Cortex of kidney (tissue), 1 donor: ENCODE measurements around the gene SHB.

Experiments
- DNase-seq: peaks from one replicate; lab custom pipeline; 2025; lab: John Stamatoyannopoulos, UW

SHB gene

DNA sequence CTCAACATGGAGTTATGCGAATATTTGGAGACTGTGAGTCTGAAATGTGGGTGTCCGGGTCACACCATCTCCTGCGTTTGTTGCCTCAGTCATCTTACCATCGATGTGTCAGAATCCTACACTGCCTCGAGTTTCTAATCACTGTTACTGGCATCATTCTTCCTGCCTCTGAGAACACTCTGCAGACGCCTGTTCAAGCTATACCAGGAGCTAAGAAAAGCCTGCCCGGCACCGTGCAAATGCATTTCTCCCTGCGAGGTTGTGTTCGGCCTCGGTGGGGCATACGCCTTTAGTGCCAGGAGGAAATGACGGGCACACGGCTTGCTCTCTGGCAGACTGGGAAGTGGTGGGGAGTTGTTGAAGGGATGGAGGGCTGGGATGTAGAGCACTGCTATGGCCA lies 133.9 kb downstream of the SHB start:
- DNase-seq = no peak

DNA sequence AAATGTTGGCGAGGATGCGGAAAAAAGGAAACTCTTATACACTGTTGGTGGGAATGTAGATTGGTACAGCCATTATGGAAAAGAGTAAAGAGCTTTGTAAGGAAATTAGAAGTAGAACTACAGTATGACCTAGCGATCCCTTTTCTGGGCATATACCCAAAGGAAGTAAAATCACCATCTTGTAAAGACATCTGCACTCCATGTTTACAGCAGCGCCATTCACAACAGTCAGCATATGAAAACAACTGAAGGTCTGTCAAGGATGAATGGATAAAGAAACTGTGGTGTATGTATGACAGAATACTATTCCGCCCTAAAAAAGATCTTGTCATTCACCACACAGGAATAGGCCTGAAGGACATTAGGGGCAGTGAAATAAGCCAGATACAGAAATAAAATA lies 137.4 kb downstream of the SHB start:
- DNase-seq = no peak

DNA sequence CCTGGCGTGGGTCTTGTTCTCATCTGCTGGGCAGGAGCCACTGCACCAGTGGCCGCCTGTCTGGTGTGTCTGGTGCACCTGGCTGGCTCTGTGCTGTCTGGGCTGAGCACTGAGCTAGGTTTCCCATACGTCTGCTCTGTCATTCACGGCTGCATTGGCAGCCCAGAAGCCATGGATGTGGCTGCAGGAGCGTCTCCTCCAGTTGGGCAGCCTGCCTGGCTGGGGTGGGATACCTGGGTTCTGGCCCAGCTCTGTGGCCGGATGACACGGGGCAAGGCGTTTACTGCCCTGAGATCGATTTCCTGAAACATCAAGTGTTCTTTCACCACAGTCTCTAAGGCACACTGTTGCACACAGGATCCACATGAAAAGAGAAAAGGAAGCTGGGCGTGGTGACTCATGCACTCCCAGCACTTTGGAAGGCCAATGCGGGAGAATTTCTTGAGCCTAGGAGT lies 139.6 kb downstream of the SHB start:
- no peak for DNase-seq

DNA sequence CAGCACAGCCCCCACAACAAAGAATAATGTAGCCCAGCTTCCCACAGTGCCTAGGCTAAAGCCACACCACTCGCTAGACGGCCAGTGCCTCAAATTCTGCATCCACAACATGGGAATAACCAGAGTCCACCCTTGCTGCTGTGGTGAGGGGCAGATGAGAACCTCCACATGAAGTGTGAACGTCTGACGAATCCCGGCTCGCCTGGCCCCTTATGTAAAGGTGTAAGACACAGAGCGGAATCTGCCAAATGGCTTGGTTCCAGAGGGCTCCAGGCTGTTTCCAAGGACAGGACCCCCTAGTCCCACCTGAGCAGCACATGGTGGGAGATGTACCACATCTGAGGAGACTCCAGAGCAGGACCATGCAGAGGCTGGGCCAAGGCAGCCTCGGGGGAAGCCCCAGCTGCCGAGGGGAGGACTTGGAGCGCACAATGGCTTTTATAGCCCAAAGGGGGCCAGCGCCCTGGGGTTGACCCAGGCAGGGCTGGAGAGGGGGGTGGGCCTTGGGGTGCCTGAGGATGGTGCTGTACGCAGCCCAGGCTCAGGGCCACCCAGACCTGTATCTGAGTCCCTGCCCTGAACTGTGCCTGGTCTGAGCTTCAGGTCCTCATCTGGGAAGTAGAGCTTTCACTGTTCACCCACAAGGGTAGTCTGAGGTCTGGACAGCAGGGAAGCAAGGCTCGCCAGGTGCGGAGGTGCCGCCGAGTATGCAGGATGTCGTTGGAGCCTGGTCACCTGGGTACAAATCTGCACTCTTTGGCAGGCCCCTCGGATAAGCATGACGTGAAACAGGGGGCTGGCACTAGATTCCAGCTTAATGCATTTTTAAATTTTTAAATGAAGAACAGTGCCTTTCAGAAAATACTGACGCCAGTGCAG lies 140.2 kb downstream of the SHB start:
- no peak for DNase-seq

DNA sequence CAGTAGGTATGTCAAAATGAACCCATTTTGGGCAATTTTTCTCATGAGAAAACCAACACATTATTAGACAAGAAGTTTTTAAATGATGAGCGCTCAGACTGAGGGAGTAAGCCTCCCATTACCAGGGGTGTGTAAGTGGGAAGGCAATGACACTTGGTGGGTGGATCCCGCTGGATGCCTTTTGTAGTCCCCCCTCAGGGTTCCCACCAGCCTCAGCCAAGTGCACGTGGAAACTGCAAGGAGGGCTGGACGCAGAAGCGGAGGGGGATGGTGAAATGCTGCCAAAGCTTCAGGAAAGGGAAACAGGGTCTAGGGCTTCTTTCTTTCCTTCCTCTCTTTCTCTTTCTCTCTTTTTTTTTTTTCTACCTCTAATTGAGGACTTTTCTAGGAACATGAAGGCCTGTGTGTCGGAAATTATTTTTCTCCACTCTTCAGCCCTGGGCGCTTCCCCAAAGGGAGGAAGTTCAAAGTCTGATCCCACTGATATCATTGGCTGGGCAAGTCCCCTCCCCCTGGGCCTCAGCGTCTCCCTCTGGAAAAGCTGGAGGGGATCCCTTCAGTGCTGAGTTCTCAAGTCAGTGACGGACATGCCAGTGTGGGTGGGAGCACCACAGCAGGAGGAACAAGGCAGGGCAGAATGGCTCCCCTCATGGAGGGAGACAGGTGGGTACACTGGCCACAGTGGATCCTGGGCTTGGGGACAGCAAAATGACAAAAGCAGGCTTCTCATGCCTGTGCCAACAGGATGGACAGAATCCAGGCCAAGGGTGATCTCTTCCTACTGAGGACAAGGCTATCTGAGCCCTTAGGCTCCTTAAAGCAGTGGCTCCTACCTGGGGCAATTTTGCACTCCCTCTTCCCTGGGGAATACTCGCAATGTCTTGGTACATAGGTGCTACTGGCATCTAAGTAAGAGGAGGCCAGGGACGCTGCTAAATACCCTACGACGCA lies 141.2 kb downstream of the SHB start:
- no peak for DNase-seq

DNA sequence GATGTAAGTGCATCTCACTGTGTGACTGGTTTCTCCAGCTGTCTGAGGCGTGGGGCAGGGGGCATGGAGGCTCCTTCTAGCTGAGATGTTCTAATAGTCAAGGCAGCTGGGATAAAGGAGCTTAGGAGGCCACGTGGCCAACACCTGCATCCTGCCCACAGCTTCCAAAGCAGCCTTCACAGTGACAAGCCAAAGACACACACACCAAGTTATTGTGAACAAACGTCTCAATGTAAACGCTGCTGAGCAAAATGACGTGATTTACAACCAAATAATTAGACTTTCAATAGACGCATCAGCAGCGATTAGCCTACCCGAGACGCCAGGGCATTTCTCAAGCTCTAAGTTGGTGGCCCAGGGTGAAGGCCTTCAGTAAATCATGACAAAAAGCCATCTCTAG lies 141.9 kb downstream of the SHB start:
- no peak for DNase-seq

DNA sequence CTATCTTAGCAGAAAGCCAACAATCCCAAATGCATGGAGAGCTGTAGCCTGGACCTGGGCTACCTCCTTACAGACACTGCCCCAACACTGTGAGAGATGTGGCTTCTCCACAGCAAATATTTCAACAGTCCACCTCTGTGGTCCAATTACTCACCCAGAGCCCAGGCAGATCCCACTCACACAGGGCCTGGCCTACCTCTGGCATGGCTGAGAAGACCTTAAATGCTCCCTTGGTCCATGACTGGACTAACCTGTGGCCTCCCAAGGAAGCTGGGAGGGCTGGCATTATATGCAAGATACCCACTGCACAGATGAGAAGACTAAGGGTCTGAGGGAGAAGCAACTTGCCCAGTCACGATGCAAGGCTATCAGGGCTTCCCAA lies 142.3 kb downstream of the SHB start:
- no peak for DNase-seq

DNA sequence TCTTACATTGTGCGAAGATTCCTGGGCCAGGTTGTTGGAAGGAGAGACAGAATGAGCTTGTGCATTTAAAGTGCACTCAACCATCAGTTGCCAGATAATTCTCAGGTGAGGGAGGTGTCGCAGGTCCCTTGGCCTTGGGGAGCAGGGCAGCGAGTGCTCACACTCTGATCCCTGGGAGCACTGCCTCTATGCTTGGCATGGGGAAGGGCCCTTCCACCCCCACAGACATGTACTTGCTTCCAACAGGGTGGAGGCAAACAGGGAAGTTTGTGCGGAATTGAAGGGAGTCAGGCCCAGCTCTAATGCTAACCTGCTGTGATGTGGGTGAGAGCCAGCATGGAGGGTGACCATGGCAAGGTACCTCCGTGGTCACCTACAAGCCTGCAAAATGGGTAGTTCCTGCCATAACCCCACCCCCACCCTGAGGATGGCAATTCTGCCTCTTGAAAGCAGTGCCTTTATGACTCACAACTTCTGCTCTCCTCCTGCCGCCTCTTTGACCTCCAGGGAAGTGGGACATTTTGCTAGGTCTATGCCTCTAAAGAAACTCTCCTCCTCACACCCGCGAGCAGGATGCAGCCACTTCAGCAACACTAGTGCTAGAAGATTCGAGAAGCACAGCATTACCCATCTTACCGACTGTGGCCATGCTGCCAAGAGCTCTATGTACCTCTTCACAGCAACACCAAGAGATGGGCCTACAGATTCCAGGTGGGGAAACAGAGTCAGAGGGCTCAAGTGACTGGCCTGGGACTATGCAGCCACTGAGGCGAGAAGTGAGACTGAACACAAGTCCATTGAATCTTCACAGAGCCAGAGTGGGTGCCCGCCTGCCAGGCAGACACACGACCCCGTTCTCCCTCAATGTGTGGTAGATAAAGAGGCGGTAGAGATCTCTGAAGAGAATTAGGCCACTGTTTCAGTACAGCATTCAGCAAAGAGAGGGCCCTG lies 143.0 kb downstream of the SHB start:
- DNase-seq = no peak

DNA sequence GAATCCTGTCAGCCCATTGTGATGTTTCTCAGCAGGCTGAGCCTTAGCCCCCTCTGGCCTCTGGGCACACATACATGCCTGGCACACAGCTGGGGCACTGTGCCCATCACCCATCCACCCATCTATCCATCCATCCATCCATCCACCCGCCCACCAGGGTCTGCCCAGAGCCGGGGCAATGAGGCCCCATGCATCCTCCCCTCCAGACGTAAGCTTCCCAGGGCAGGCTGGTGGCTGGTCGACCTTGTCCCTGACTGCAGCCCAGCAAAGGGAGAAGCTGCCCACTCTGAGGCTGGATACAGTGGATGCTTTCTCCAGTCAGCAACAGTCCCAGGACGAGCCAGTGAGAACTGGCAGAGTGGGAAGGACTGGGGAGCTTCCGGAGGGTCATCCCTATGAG lies 144.0 kb downstream of the SHB start:
- DNase-seq = no peak

DNA sequence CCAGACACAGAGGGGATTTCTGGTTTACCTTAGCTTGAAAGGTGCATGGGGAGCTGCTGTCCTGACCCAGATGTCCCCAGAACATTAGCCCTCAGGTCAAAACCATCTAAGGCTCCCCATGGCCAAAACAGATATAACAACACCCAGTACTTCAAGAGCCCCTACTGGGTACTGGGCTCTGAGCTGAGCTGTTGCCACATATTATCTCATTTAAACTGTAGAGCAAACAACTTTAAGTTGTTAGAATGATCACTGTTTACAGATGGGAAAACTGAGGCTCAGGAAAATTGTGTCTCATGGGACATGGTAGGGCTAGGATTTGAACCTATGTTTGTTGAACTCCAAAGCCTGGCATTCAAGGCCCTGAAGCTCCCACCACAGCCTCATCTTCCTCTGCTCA lies 144.5 kb downstream of the SHB start:
- no peak for DNase-seq

DNA sequence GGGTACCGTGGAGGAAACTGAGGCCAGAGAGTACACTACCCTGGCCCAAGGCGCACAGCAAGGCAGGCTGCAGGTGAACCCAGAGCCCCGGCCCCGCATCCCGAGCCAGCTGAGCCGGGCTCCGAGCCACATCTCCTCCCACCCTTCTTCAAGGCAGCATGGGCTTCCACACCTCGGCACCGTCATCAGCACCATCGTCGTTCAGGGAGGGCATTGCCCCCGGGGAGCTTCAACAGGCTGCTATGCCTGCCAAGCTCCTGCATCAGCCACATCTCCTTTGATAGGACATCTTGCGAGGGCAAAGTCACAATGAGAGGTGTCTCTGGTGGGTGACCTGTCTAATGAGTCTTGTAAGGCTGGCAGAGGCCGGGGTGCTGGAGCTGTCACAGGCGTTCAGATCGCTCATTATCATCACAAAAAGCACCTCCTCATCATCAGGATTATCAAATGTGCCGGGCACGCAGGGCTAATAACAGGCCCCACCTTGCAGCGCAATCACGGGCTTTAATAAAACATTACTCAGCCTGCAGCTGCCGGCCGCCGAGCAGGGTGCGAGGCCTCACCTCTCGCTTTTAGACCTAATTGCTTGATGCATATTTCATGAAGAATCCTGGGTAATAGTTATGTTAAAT lies 145.1 kb downstream of the SHB start:
- no peak for DNase-seq

DNA sequence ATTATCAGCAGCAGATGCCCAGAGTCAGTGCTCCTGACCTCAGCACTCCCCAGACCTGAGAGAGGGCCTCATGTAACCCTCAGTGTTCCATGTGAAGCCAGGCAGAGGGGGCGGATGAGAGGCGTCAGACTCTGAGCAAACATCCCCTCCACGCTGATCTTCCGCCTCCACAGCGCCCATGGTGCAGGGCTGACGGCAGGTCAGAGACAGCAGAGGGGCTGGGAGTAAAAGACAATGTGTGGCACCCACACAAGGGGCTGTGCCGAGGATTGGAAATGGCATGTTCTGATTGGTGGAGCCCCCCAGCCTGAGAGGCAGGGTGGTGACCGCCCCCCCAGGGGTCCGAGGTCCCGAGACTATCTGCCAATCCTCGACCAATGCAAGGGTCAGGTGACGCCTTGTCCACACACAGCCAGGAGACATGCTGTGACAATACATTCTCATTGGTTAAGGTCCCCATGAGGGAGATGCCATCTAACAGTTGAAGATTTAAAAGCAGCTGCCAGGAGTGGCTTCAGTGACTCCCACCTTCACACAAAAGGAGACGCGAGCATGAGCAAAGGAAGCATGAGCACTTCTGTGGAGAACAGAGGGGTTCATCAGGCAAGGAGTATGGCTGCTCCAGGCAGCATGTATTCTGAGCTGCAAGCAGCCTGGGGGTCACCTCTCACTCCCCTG lies 145.8 kb downstream of the SHB start:
- no peak for DNase-seq

DNA sequence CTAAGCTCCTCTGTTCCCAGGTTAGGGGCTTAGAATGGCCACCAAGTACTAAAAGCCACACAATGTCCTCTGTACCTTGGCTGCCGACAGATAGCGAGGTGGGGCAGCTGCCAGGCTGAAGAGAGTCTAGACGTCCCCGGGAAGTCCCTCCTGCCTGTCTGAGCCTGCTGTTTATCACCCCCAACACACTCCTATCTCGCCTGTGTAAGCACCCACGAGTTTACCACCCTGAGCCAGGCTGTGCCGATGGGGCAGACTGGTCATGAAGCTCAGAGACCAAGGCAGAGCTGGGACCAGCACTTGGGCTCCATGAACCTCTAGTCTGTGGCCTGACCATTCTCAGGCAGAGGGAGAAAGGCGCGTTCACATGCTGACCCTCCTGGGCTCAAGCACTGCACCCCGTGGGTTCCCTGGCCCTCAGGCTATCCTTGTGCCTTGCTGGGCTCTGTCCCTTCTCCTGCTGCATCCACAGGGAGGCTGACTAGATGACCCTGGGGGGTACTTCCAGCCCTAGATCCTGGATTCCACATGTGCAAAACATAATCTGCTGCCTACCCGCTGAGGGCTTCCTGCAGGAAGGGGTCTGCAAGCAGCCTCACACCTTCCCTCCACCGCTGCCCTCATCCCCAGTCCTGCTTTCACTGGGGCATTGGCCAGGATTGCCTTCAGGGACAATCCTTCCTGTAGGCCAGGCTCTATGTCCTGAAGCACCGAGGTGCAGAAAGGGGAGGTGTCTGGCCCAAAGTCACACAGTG lies 146.5 kb downstream of the SHB start:
- no peak for DNase-seq

DNA sequence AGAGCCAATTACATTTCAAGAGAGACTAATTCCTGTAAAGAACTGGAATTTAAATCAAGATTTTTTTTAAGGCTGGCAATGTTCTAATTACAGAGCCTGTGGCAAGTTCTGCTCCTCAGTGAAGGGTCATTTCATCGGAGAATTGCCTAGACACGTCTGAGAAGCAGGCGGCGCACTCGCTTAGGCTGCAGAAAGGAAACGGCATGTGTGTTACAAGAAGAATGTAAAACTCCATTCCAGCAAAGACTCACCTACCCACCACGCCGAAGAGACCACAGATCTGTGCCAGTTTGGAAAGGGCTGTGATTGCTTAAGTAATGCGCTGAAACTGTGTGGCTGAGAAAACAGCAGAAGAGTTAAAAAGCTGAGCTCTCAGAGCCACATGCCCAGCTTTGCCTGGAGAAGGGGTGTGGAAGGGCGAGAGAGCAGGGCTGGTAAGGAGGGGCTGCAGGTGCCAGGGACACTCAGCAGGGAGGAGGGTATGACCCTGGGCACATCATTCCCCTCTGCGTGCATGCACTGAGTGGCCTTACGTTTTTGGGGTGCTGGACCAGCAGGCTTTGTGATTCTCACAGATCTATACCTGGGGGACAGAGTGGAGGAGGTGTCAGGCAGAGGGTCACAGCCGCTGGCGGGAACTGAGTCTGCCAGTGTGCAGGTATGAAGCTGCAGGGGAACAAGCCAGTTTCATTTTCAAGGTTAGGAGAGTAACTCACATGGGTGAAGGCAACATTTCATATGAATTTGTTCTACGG lies 147.3 kb downstream of the SHB start:
- DNase-seq = no peak

DNA sequence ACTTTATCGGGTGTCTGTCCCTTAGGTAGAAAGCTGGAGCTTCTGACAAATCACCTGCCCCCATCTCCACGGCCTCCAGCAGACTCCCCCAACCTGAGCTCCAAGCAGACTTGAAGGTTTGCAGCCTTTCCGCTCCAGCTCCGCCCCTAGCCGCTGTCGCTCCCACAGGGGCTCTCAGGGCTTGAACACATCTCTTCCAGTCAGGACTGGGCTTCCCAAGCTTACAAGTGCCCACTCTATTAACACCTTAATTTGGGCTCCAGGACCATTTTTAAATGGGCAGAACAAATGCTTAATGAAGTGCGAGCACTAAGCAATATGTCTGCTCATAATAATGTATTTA lies 147.9 kb downstream of the SHB start:
- DNase-seq = no peak

DNA sequence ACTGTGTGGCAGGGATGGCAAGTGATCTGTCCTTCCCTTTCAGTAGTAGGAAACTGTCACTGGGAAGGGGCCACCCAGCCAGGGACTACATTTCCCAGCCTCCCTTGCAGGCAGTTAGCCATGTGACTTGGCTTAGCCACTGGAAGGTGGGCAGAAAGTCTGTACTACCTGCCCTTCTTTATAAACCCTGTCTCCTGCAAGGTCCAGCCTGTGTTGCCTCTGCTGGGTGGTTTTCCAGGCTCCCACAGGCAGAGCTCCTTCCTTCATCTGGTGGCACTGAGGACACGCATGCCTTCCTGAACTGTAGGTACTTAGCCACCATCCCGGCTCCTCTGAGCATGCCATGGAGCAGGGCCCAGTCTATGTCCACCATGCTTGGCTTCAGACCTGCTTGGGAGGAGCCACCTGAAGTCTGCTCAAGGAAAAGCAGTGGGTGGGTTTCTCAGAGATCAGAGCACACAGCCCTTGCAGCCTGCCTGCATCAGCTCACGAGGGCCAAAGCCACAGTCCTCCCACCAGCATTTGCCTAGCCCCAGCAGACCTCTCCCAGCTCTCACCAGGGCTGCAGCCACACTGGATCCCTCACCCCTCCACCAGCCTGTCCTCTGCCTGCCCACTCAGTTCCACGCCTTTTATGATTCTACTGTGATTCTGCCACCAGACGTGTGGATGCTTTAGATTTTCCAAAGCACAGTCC lies 148.4 kb downstream of the SHB start:
- no peak for DNase-seq

DNA sequence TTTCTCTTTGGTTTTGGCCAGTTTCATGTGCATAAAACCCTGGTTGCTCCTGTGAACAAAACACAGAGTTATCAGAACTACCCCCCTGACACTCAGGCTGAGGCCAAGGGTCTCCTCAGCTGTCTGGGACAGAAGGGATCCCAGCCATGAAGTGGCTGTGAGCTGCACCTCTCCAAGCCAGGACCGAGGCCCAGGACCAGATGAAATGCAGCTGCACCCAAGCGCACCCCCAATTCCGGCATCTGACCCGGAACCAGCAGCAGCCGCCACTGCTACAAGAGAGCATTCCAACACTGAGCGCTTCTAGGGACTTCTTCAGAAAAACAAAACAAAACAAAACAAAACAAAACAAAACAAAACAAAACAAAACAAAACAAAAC lies 149.1 kb downstream of the SHB start:
- DNase-seq = no peak

DNA sequence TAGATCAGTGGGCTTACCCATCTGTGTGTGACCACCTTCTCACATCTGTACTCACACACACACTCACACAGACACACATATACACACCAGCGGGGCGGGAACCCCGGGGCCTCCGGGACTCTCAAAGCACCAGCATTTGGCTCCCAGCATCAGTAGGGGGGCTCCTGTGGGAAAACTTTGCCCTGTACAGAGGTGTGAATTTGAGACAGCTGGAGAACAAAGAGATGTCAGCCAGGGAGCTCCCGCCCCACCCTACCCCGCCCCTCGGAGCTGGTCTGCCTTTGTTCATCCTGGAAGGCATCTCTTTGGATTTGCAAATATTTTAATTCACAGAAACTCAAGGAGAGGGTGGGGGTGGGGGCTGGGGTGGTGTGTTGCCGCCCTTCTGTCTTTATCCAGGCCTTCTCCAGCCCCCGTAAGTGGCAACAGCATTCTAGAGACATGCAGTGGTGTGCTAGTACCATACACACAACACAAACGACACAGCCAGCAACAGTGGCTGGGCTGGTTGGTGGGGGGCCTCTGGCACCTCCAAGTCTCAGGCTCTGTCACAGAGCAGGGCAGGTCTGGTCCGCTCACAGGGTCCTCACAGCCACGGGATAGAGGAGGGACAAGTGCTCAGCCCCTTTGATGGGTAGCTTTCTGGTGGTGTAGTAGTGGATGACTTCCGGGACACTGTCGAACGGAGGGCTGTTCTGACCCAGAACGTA lies 149.6 kb downstream of the SHB start:
- no peak for DNase-seq
